ENCODE results near the gene MCRIP1.

GRCh38 chr17:81822996-81823819 is 9.9 kb downstream of the MCRIP1 start:
- TF ChIP-seq CTCF (IDR thresholded peaks at IDR 0.05) (no peak), POLR2A (IDR thresholded peaks at IDR 0.05) (no peak), POLR2AphosphoS5 (IDR thresholded peaks at IDR 0.05) (no peak)
